CD8-positive, alpha-beta memory T cell (primary cell): ENCODE results near the gene TMEM221. TPM values are rescaled to one million over a fixed set of nuclear protein-coding genes. Genes with fewer than 3 reads are reported as not detected.

Experiments
- CTCF ChIA-PET: fragments of 350-600 bp; sonication (Branson Sonifier 250); formaldehyde crosslinking; loops from one replicate; lab custom pipeline; 2021; ENCODE audit warnings: antibody characterized with exemption; lab: Charles Lee
- POLR2A ChIA-PET: fragments of 350-600 bp; sonication (Branson Sonifier 250); formaldehyde crosslinking; loops from one replicate; lab custom pipeline; 2021; ENCODE audit warnings: antibody characterized with exemption; lab: Charles Lee
- DNase-seq, 5 donors: peaks; one replicate each; pipeline versions ENCODE4 v3.0.0 to v3.0.0-alpha.2; 2020 to 2022; ENCODE audit warnings: mixed read lengths in 1 of 5
- H3K27ac ChIP-seq: one replicate; pipeline ENCODE4 v1.7.0; 2013; ENCODE audit warnings: low read depth, mild to moderate bottlenecking, low read length, moderate library complexity
- H3K27me3 ChIP-seq: 2 replicates; pipeline ENCODE4 v1.7.0; 2013; ENCODE audit warnings: low read length, mild to moderate bottlenecking; ENCODE audit not compliant: insufficient read depth, poor library complexity, severe bottlenecking
- H3K36me3 ChIP-seq: 2 replicates; pipeline ENCODE4 v1.7.0; 2013; ENCODE audit warnings: mild to moderate bottlenecking, low read length, moderate library complexity; ENCODE audit not compliant: insufficient read depth
- H3K4me1 ChIP-seq: 2 replicates; pipeline ENCODE4 v1.7.0; 2013; ENCODE audit warnings: mild to moderate bottlenecking, low read length, moderate library complexity; ENCODE audit not compliant: insufficient read depth
- H3K4me3 ChIP-seq: 2 replicates; pipeline ENCODE4 v1.7.0; 2013; ENCODE audit warnings: mild to moderate bottlenecking, low read length
- H3K9me3 ChIP-seq: 2 replicates; pipeline ENCODE4 v1.7.0; 2013; ENCODE audit warnings: mild to moderate bottlenecking, low read length
- H3K27ac Mint-ChIP-seq, 8 donors: one replicate each; pipeline ENCODE4 v1.8.0; 2020 to 2021; ENCODE audit warnings: mixed read lengths in 8 of 8, mild to moderate bottlenecking in 6 of 8, inconsistent platforms in 3 of 8, moderate library complexity in 3 of 8
- H3K27me3 Mint-ChIP-seq, 2 donors: one replicate each; pipeline ENCODE4 v1.8.0; 2020 to 2021; ENCODE audit warnings: mixed read lengths in 2 of 2, mild to moderate bottlenecking in 1 of 2, moderate library complexity in 1 of 2
- H3K36me3 Mint-ChIP-seq, 3 donors: one replicate each; pipeline ENCODE4 v1.8.0; 2020 to 2021; ENCODE audit warnings: mixed read lengths in 3 of 3, inconsistent platforms in 1 of 3, mild to moderate bottlenecking in 1 of 3
- H3K4me1 Mint-ChIP-seq, 3 donors: one replicate each; pipeline ENCODE4 v1.8.0; 2020 to 2021; ENCODE audit warnings: mixed read lengths in 3 of 3, inconsistent platforms in 1 of 3, mild to moderate bottlenecking in 1 of 3
- H3K4me3 Mint-ChIP-seq, 7 donors: one replicate each; pipeline ENCODE4 v1.8.0; 2020 to 2021; ENCODE audit warnings: mixed read lengths in 7 of 7, mild to moderate bottlenecking in 6 of 7, moderate library complexity in 4 of 7, inconsistent platforms in 2 of 7
- H3K9me3 Mint-ChIP-seq, 5 donors: one replicate each; pipeline ENCODE4 v1.8.0; 2020 to 2022; ENCODE audit warnings: mixed read lengths in 5 of 5, mild to moderate bottlenecking in 3 of 5, moderate library complexity in 2 of 5, inconsistent platforms in 1 of 5
- polyA plus RNA-seq: library from polyadenylated mRNA; unstranded; fragments of 300-500 nt; fragmentation: Illumina TruSeq; gene quantifications from one replicate; pipeline ENCODE4 v1.2.3, GENCODE V29; 2021
- total RNA-seq, 2 experiments: library from RNA; stranded (reverse); gene quantifications; one replicate each; pipeline ENCODE4 v1.2.3, GENCODE V29; 2021

The TMEM221 gene
- total RNA-seq (not detected), polyA plus RNA-seq (not detected)

DNA sequence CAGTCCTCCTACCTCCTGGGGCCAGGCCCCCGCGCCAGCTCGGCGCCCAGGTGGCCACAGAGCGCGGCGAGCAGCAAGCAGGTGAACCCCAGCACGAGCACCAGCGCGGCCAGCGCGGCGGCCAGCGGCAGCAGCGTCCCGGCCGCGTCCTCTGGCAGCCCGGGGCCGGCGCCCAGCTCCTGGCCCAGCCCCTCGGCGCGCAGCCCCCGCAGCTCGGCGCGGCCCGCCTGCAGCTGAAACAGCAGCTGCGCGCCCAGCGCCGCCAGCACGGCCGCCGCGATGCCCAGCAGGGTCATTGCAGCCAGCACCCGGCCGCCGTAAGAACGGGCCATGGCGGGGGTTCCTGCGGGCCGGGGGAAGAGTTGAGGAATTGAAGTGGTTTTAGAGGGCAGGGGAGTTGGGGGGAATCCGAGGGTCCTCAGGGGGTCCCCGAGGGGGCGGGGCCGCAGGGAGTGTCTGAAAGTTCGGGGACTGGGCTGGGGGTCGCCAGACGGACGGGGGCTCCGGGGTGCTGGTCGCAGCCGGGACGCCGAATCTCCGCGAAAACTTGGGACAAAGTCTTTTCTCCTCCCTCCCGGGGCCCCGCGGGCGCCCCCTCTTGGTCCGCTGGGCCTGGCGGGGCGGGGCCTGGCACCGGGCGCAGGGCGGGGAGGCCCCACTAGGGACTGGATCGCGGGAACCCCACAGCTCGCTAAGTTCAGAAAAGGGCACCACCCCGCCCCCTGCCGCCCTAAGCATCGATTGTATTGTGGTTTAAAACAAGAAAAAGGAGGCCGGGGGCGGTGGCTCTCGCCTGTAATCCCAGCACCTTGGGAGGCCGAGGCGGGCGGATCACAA, at the start of gene TMEM221:
TMEM221 (minus strand) TSS at position 538 of the 837 bp plus-strand sequence; CDS start at position 332, 206 bp downstream.
- Histone ChIP-seq H3K9me3 (no peaks in the 10 kb centered on the region), H3K36me3 (no peaks in the 10 kb centered on the region), H3K4me3 (no peak within 1 kb of the TSS), H3K27ac (no peak within 1 kb of the TSS), H3K27me3 (peaks cover 9% of the 10 kb centered on the region), H3K4me1 (peaks cover 5% of the 10 kb centered on the region)
- Mint-ChIP-seq H3K4me1 (peaks cover 7 to 11% (median 8%) of the 10 kb centered on the region in 3 donors), H3K36me3 (no peaks in the 10 kb centered on the region), H3K27me3 (peaks cover 22 to 30% of the 10 kb centered on the region in 2 donors), H3K9me3 (no peaks in the 10 kb centered on the region), H3K27ac (no peak within 1 kb of the TSS), H3K4me3 (peak within 1 kb of the TSS in 6 of 7 donors; percentile 26 to 80 (median 44))
- DNase-seq = peak; percentile 28 to 67 (median 41)
- ChIA-PET CTCF (interaction anchor here (1.0 to 1.6 kb wide), 3 partner anchors 10 to 103 kb away, joined by 3 to 5 read pairs (median 3); no protein-coding TSS in a partner anchor), POLR2A (no interaction called here)

DNA sequence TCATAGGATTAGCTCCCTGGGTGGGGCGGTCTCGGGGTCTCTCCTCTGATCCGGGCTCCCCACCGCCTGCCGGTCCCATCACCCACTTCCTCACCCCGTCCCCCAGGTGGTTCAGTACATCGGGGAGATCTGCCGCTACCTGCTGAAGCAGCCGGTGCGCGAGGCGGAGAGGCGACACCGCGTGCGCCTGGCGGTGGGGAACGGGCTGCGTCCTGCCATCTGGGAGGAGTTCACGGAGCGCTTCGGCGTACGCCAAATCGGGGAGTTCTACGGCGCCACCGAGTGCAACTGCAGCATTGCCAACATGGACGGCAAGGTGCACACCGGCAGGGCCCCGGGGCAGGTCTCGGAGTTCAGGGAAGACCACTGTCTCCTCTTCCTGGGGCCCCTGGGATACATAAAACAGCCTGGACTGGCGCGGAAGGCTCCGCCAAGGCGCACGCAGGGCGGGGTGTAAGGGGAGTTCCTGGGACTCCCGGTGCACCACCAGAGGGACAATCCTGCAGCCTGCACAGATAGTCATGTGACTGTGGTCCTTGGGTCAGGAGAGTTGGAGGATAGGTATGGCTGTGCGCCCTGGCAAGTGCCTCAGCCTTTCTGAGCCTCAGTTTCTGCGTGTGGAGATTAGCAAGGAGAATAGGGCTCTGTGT, 48.8 kb upstream of the TMEM221 start:
- no peak overlapping the region for H3K27ac ChIP-seq
- CTCF ChIA-PET = interaction anchor here (0.6 to 2.3 kb wide), 14 partner anchors 14 to 286 kb away, joined by 3 to 30 read pairs (median 6); partner anchors contain the start of gene PGLS
- no peaks in the 10 kb centered on the region for H3K9me3 Mint-ChIP-seq
- H3K4me1 ChIP-seq = peaks cover 14% of the 10 kb centered on the region
- POLR2A ChIA-PET = no interaction called here
- H3K27ac Mint-ChIP-seq = peak overlapping the region in 1 of 8 donors; percentile 46
- H3K4me3 ChIP-seq = no peak overlapping the region
- H3K36me3 Mint-ChIP-seq = peaks cover 0 to 8% (median 0%) of the 10 kb centered on the region in 3 donors
- no peaks in the 10 kb centered on the region for H3K9me3 ChIP-seq
- peaks cover 14 to 18% (median 17%) of the 10 kb centered on the region in 3 donors for H3K4me1 Mint-ChIP-seq
- no peak overlapping the region for H3K4me3 Mint-ChIP-seq
- no peaks in the 10 kb centered on the region for H3K27me3 ChIP-seq
- H3K27me3 Mint-ChIP-seq = no peaks in the 10 kb centered on the region
- H3K36me3 ChIP-seq = no peaks in the 10 kb centered on the region
- DNase-seq = no peak

DNA sequence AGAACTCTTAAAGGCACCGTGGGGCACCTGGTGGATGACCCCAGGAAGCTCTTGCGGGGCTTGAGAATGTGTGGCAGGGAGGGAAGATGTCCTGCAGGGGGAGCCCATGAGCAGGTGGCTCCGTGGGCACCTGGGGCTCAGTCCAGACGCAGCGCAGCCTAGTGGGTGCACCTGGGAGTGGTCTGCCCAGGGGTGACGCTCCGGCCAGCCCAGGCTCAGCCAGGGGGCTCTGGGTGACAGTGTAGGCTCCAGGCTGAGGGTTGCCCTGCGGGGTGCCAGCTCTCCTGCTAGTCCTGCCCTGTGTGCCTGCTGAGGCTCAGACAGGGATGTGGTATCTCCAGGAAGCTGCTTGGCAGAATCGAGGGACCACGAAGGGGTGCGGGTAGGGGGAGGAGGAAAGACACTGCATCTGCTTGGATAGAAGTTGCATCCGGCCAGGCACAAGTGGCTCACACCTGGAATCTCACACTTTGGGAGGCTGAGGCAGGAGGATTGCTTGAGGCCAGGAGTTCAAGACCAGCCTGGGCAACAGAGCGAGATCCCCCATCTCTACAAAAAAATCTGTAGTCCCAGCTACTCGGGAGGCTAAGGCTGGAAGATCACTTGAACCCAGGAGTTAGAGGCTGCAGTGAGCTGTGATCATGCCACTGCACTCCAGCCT, 48.0 kb upstream of the TMEM221 start:
- peak; percentile 66 to 83 (median 73) for DNase-seq
- Mint-ChIP-seq H3K9me3 (no peaks in the 10 kb centered on the region), H3K36me3 (peaks cover 0 to 8% (median 0%) of the 10 kb centered on the region in 3 donors), H3K27me3 (peaks cover 0 to 2% of the 10 kb centered on the region in 2 donors), H3K27ac (peak overlapping the region in 2 of 8 donors; percentile 79 to 84), H3K4me1 (peaks cover 17 to 19% (median 18%) of the 10 kb centered on the region in 3 donors), H3K4me3 (no peak overlapping the region)
- ChIA-PET POLR2A (interaction anchor here (0.5 to 1.2 kb wide), 3 partner anchors 15 to 847 kb away, joined by 3 to 5 read pairs (median 4); partner anchors contain the start of gene PGLS), CTCF (interaction anchor here (0.6 to 2.3 kb wide), 36 partner anchors 9 to 363 kb away, joined by 3 to 30 read pairs (median 4); partner anchors contain the start of genes ABHD8, PGLS and SLC27A1)
- Histone ChIP-seq H3K4me1 (peaks cover 14% of the 10 kb centered on the region), H3K4me3 (no peak overlapping the region), H3K27me3 (no peaks in the 10 kb centered on the region), H3K36me3 (no peaks in the 10 kb centered on the region), H3K9me3 (no peaks in the 10 kb centered on the region), H3K27ac (no peak overlapping the region)

DNA sequence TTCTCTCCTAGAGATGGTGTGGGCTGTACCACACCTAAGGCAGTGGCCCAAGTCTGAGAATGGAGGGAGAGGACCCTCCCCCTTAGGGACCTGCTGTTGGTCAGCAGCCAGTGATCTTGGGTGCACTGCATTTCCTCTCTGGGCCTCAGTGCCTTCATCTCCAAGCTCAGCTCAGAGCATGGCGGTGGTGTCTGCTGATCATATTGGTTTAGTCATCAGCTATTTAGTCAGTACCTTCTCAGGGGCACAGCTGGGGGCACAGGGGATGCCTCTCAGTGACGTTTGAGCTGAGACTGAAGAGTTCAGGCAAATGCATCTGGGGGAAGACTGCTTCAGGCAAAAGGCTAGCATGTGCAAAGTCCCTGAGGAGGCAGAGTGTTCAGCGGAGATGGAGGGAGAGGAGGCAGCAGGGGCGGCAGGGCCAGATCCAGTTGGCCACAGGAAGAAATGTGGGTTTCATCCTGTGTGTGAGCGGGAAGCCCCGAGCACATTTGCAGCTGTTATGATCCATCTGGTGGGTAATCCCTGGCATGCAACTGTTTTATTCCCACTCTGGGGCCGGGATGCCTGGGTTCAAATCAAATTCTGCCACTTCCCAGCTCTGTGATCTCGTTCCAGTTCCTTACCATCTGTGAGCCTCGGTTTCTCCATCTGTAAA, 47.3 kb upstream of the TMEM221 start:
- POLR2A ChIA-PET = interaction anchor here (0.5 to 1.2 kb wide), 3 partner anchors 15 to 848 kb away, joined by 3 to 5 read pairs (median 4); partner anchors contain the start of gene PGLS
- Histone ChIP-seq H3K4me3 (no peak overlapping the region), H3K27me3 (no peaks in the 10 kb centered on the region), H3K4me1 (peaks cover 17% of the 10 kb centered on the region), H3K27ac (no peak overlapping the region), H3K36me3 (no peaks in the 10 kb centered on the region), H3K9me3 (no peaks in the 10 kb centered on the region)
- Mint-ChIP-seq H3K4me1 (peaks cover 22 to 24% (median 23%) of the 10 kb centered on the region in 3 donors), H3K4me3 (no peak overlapping the region), H3K36me3 (peaks cover 0 to 6% (median 0%) of the 10 kb centered on the region in 3 donors), H3K27me3 (peaks cover 0 to 2% of the 10 kb centered on the region in 2 donors), H3K9me3 (no peaks in the 10 kb centered on the region), H3K27ac (peak overlapping the region in 1 of 8 donors; percentile 33)
- CTCF ChIA-PET = interaction anchor here (0.6 to 2.3 kb wide), 34 partner anchors 8 to 363 kb away, joined by 3 to 30 read pairs (median 4); partner anchors contain the start of genes ABHD8, PGLS and SLC27A1
- DNase-seq = no peak

- peaks cover 39% of the 10 kb centered on the region for H3K4me1 ChIP-seq
- CTCF ChIA-PET = no interaction called here
- H3K27ac Mint-ChIP-seq = peak overlapping the region in 7 of 8 donors; percentile 21 to 95 (median 88)
Measured at GRCh38 chr19:17491287-17491686, 42.8 kb upstream of the TMEM221 start.

GRCh38 chr19:17490411-17490810, 41.9 kb upstream of the TMEM221 start:
- Histone ChIP-seq H3K27ac (no peak overlapping the region), H3K27me3 (no peaks in the 10 kb centered on the region), H3K9me3 (no peaks in the 10 kb centered on the region), H3K4me1 (peaks cover 36% of the 10 kb centered on the region), H3K4me3 (no peak overlapping the region), H3K36me3 (no peaks in the 10 kb centered on the region)
- CTCF ChIA-PET = interaction anchor here (1.5 kb wide), 1 partner anchor 13 kb away, joined by 3 read pairs; no protein-coding TSS in a partner anchor
- Mint-ChIP-seq H3K4me1 (peaks cover 34 to 36% (median 35%) of the 10 kb centered on the region in 3 donors), H3K9me3 (no peaks in the 10 kb centered on the region), H3K27me3 (peaks cover 0 to 2% of the 10 kb centered on the region in 2 donors), H3K36me3 (no peaks in the 10 kb centered on the region), H3K27ac (peak overlapping the region in 7 of 8 donors; percentile 60 to 91 (median 76)), H3K4me3 (peak overlapping the region in 3 of 7 donors; percentile 26 to 61 (median 44))
- POLR2A ChIA-PET = interaction anchor here (0.7 kb wide), 1 partner anchor 191 kb away, joined by 5 read pairs; no protein-coding TSS in a partner anchor
- DNase-seq = peak in 3 of 5 donors; percentile 49 to 71 (median 56)

More at GRCh38 chr19:17491287-17491686, 42.8 kb upstream of the TMEM221 start:
- no peaks in the 10 kb centered on the region for H3K36me3 Mint-ChIP-seq
- peaks cover 42 to 43% (median 42%) of the 10 kb centered on the region in 3 donors for H3K4me1 Mint-ChIP-seq
- no peak overlapping the region for H3K4me3 ChIP-seq
- no peak overlapping the region for H3K27ac ChIP-seq
- POLR2A ChIA-PET = no interaction called here
- no peaks in the 10 kb centered on the region for H3K36me3 ChIP-seq
- peaks cover 0 to 2% of the 10 kb centered on the region in 2 donors for H3K27me3 Mint-ChIP-seq
- peak overlapping the region in 1 of 7 donors; percentile 40 for H3K4me3 Mint-ChIP-seq
- no peaks in the 10 kb centered on the region for H3K9me3 Mint-ChIP-seq
- H3K9me3 ChIP-seq = no peaks in the 10 kb centered on the region
- no peak for DNase-seq
- no peaks in the 10 kb centered on the region for H3K27me3 ChIP-seq
